Measurements from ENCODE around the gene LBX2. TPM values are rescaled to one million over a fixed set of nuclear protein-coding genes. Genes with fewer than 3 reads are reported as not detected.

Gene LBX2
- total and polyA plus RNA-seq, 9 of the 15 experiments (the other 6 are each of a cell fraction or from before 2014, with no cell fraction given), result 0.39 to 6.2 (median 1.8) TPM; not detected in 1

DNA sequence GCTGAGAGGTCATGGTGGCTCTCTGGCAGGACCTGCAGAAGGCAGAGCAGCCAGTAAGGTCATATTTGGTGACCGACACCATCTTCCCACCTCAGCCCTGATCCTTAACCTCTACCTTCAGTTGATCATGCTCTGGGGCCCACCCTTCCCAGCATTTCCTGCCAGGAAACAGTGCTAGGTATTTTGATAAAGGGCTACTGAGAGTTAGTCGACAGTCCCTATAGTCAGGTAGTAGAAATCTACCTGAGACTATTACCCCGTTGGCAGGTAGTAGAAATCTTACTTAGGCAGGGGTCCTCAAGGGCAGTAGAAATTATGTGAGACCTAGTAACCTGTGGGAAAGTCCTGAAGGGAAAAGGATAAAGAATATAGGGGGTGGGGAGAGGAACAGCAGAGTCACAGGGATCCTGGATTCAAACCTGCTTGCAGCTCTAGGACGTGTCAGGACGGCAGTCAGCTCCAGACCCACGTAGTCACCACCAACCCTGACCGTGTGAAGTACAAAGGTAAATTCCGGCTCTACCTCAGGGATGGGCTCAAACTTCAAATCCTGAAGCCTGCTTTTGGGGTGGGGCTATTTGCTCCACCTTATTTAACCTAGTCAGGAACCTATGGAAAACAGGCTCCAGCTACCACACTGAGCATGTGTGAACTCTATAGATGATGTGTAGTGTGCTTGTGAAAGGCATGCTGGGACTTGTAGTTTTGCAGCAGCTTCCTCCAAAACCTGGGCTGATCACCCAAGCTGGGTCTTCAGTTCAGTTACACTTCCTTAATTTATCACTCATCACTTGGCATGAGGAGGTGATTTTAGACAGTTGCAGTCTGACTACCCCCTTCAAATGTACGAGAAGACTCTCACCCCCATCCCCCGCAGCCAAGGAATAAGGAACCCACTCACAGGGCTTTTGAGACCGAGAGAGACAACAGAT is 26.6 kb upstream of the LBX2 start, which contains the start of gene DQX1:
Gene DQX1, minus strand, starts transcription at position 515 of the 932 bp plus-strand sequence. Its CDS starts 502 bp downstream, at position 13.
- BruUV-seq (replicated peaks), result no TSS peak
- Histone ChIP-seq H3K9ac (ENCODE audit: insufficient read depth in 1 of 2, low read depth in 2 of 2, low read length in 2 of 2) (no peak within 1 kb of the TSS), H3K9me1 (ENCODE audit: control insufficient read depth, insufficient read depth, low read length) (peaks cover 3% of the 10 kb centered on the region), H3K79me2 (ENCODE audit: control insufficient read depth, insufficient read depth, low read length) (peaks cover 41% of the 10 kb centered on the region), H3K4me1 (replicated peaks in 1 of 2; ENCODE audit: control insufficient read depth in 2 of 2, insufficient read depth in 2 of 2, low read length in 2 of 2) (peaks cover 13 to 24% of the 10 kb centered on the region in 2 experiments), H3K27ac (ENCODE audit: extremely low read depth, low read depth, low read length) (no peak within 1 kb of the TSS), H3K27me3 (ENCODE audit: control insufficient read depth in 2 of 2, insufficient read depth in 2 of 2, low read length in 2 of 2) (no peaks in the 10 kb centered on the region), H3K4me2 (ENCODE audit: insufficient read depth, low read length) (no peak within 1 kb of the TSS), H4K20me1 (replicated peaks; ENCODE audit: control insufficient read depth, insufficient read depth, low read length) (peaks cover 5% of the 10 kb centered on the region; the same call in 1 of the 2 replicates), H3K9me3 (replicated peaks; ENCODE audit: control insufficient read depth, insufficient read depth, low read depth, low read length) (no peaks in the 10 kb centered on the region), H2AFZ (ENCODE audit: low read depth, low read length) (no peak within 1 kb of the TSS), H3K36me3 (ENCODE audit: control insufficient read depth, insufficient read depth, low read length) (peaks cover 37% of the 10 kb centered on the region), H3K4me3 (no peak within 1 kb of the TSS)
- in situ Hi-C loops (cut with MboI), result no loop called here
- ChIA-PET POLR2A (interaction anchor here (1.0 to 1.5 kb wide), 4 partner anchors 17 to 33 kb away, joined by 3 to 7 read pairs (median 4); no protein-coding TSS in a partner anchor), CTCF (ENCODE audit: low intra/inter-chr PET ratio) (no interaction called here)
- no peak for ATAC-seq
- peak; percentile 87 for FAIRE-seq
- intact Hi-C loops (cut with micrococcal nuclease), result no loop called here
- DNase-seq (ENCODE audit: extremely low read depth in 1 of 4, low spot score in 3 of 4), result peak in 3 of 4 experiments; percentile 33 to 55 (median 40)
- 93% methylated on average over 11 of the region's 11 CpGs for WGBS (ENCODE audit: insufficient coverage, low coverage, missing lambda C conversion rate)
- TF ChIP-seq SRSF1 (IDR thresholded peaks at IDR 0.05; ENCODE audit: low read depth, low read length) (no peak), RBFOX2 (IDR thresholded peaks at IDR 0.05; ENCODE audit: low read depth, low read length) (no peak), TRIM28 (IDR thresholded peaks at IDR 0.05) (peak; percentile 97), ZNF134 (CRISPR knock-in tag; conservative IDR thresholded peaks at IDR 0.05) (no peak), PHB2 (IDR thresholded peaks at IDR 0.05; ENCODE audit: low read depth) (no peak), SIN3A (IDR thresholded peaks at IDR 0.05; ENCODE audit: borderline replicate concordance in 2 of 2, control insufficient read depth in 1 of 2, low read depth in 2 of 2, low read length in 2 of 2) (no peak), ZNF184 (CRISPR knock-in tag; IDR thresholded peaks at IDR 0.05) (no peak), ARID2 (IDR thresholded peaks at IDR 0.05) (no peak), SIN3B (IDR thresholded peaks at IDR 0.05; ENCODE audit: low read depth) (no peak), KHSRP (IDR thresholded peaks at IDR 0.05) (no peak), TCF3 (CRISPR knock-in tag; IDR thresholded peaks at IDR 0.05) (no peak), HMG20A (CRISPR knock-in tag; conservative IDR thresholded peaks at IDR 0.05) (no peak), HEY1 (CRISPR knock-in tag; IDR thresholded peaks at IDR 0.05; ENCODE audit: borderline replicate concordance) (no peak), ZNF431 (CRISPR knock-in tag; IDR thresholded peaks at IDR 0.05) (no peak), ZNF57 (CRISPR knock-in tag; IDR thresholded peaks at IDR 0.05) (no peak), ZNF140 (CRISPR knock-in tag; IDR thresholded peaks at IDR 0.05) (no peak)
- TF ChIP-seq, protein P1, sequence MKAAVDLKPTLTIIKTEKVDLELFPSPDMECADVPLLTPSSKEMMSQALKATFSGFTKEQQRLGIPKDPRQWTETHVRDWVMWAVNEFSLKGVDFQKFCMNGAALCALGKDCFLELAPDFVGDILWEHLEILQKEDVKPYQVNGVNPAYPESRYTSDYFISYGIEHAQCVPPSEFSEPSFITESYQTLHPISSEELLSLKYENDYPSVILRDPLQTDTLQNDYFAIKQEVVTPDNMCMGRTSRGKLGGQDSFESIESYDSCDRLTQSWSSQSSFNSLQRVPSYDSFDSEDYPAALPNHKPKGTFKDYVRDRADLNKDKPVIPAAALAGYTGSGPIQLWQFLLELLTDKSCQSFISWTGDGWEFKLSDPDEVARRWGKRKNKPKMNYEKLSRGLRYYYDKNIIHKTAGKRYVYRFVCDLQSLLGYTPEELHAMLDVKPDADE (conservative IDR thresholded peaks at IDR 0.05; ENCODE audit: control insufficient read depth, low read depth, low read length), result peak; percentile 65; the same call in 1 of the 2 replicates
- TF ChIP-seq, protein P2, sequence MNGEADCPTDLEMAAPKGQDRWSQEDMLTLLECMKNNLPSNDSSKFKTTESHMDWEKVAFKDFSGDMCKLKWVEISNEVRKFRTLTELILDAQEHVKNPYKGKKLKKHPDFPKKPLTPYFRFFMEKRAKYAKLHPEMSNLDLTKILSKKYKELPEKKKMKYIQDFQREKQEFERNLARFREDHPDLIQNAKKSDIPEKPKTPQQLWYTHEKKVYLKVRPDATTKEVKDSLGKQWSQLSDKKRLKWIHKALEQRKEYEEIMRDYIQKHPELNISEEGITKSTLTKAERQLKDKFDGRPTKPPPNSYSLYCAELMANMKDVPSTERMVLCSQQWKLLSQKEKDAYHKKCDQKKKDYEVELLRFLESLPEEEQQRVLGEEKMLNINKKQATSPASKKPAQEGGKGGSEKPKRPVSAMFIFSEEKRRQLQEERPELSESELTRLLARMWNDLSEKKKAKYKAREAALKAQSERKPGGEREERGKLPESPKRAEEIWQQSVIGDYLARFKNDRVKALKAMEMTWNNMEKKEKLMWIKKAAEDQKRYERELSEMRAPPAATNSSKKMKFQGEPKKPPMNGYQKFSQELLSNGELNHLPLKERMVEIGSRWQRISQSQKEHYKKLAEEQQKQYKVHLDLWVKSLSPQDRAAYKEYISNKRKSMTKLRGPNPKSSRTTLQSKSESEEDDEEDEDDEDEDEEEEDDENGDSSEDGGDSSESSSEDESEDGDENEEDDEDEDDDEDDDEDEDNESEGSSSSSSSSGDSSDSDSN (IDR thresholded peaks at IDR 0.05; ENCODE audit: borderline replicate concordance in 1 of 2, low read depth in 2 of 2, low read length in 2 of 2), result no peak

All from K562 (cell line).